DMS53 treated with DMSO at 0.1 percent for 48 hours (cell line): Measurements from ENCODE around the gene ITGA11.
"Not testable (repeated sequence)": the region's sequence is repeated elsewhere in the genome, so short reads cannot be mapped to it uniquely, and the experiment has no call there.

Experiments used
- DNase-seq: peaks from one replicate; lab custom pipeline; 2025; ENCODE audit not compliant: unreplicated experiment; lab: John Stamatoyannopoulos, UW

ITGA11 gene

DNA sequence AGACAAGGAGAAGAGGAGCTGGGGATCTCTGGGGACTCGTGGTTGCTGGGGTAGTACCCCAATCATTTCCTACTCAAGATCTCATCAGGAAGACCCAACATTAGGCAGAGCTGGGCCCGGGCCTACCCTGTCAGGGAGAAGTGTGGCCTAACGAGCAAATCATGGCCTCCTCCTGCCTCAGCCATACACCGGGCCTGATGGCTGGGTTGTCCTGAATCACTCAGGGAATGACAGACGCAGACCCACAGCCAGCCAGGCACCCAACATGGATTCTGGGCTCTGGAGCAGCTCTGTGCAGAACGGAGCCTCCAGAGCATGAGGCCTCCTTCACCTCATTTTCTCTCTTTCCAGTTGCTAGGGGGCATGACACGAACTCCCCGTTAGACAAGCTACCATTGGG lies 19.7 kb downstream of the ITGA11 start:
- DNase-seq = no peak

DNA sequence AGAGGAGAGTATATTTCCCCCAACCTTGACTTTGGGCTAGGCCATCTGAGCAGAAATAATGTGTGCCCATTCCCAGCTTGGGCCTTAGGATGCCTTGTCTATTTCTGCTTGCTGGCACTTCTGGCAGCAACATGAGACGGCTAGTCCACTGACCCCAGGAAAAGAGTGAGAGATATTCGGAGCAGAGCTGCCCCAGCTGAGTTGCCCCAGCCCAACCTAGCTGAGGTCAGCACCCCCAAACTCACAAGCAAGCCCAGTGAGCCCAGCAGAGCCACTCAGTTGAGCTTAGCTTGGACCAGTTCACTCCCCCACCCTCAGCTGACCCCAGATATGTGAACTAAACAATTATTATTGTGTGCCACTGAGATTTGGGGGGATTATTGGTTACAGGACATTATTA lies 20.2 kb downstream of the ITGA11 start:
- no peak for DNase-seq

DNA sequence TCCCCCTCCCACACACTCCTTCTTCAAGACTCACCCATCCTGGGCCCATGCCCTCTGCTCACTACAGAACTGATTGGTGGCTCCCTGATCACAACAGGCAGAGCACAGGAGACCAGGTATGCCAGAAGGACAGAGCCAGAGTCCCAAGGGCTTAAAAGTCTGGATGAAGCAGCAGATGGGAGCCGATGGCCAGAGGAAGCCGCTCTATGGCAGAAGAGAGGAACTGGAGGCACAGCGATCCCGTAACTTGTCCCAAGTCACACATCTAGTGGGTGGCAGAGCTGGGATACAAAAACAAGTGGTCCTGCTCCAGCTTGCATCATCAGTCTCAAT lies 20.7 kb downstream of the ITGA11 start:
- no peak for DNase-seq

DNA sequence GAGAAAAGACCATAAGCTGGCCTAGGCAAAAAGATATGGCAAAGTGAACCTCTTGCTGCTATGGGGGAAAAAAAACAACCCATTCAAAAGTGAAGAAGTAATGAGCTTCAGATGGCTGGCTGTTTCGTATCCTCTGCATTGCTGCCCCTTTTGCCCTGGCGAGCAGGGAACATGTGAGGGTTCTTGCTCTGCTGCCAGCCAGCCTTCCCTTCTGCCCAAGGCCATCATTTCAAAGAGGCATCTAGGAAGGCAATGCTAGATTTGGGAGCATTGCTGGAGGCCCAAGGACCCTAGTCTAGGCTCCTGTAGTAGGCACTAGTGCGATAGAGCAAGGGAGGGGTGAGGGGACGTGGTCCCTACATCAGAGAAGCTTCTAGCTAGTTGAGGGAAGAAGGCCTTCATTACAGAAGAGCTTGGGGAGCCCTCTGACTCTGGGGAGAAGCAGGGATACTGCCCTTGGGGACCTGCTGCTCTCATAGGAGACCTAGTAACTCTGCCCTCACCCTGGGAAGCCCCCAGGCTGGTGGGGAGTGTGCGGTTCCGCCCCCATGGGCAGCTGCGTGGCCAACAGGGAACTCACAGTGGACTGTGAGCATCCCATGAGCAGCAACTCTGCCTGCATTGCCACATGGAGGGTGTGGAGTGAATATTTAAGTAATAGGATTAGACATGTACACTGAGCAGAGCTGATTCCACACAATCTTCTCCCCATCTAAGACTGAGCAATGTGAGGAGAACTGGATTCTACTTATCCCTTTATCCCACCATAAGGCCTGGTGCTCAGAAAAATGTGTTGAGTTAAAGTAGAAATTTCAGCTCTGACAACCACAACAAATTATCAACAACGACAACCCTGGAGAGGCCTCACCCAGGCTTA lies 21.3 kb downstream of the ITGA11 start:
- no peak for DNase-seq

DNA sequence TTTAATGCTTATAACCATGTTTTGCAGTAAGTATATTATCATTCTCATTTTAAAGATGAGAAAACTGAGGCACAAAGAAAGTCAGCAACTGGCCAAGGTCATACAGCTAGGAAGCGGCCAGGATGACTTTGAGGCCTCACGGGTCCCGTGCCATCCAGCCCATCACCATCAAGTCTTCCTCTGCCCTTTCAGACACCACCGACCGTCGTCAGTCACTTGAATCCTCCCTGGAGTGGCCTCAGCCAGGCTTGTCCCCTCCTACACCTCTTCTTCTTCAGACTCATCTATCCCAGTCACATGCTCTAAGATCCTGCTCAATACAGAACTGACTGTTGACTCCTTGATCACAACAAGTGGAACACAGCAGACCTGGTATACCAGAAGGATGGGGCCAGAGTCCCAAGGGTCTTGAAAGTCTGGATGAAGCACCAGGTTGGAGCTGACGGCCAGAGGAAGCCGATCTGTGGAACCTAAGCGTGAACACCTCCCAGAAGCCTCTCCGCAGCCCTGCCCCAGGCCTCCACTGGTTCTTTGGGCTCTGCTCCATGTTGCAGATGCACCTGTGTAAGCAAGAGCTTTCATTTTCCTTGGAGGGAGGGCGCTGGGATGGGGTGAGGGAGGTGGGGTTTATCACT lies 22.1 kb downstream of the ITGA11 start:
- no peak for DNase-seq

DNA sequence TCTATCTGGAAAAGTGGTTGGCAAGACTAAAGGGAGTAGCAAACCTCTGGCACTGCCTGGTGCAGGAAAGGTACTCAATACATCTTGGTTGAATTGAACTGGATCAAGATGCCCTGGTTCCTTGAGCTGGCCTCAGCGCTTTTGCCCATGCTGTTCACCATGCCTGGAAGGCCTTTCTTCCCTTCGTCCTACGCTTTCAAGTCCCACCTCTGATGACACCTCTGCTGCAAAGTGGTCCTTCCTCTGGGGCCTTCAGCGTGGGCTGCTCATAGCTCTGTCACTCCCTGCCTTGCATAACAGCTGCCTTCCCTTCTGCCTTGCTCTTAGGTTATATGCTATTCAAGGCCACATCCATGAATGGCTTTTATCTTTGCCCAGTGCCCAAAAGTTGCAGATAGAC lies 23.0 kb downstream of the ITGA11 start:
- DNase-seq = no peak

DNA sequence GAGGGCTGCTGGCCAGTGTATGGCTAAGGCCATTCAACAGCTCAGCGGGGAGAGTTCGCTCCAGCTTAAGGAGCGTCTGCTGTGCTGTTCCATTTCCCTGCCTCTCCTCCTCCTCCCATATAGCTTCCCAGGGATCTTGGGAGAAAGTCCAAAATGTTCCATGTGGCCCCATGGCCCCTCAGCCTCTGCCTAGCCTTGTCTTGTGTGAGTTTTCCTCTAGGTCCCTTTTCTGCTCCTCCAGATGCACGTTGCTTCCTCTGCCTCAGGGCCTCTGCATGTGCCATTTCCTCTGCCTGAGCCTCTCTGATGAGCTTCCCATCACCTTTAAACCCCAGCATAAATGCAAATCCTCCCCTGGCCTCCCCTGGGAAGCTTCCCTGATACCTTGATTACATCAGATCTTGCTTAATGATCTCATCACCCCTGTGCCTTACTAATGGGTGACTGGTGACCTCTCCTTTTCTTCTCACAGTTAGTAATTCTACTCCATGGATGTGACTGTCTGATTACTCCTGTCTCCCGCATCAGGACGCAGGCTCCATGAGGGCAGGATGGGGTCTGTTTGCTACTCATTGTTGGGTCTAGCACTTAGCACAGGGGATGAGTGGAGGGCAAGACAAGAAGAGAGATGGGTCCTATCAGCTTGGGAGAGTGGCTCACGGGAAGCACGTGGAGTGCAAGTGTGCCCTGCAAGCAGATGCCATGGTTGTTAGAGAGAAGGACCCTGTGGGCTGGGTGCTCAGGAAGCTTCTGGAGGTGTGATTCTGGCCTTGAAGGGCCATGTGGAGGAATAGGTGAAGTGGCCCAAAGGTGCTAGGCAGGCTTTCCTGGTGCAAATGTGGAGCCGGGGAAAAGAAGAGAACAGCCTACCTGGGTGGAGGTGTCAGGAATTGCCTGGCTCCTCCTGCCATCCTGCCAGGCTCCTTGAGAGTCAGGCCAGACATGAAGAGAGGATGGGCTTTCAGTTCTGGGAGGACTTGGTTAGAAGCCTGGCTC lies 23.8 kb downstream of the ITGA11 start:
- DNase-seq = no peak

DNA sequence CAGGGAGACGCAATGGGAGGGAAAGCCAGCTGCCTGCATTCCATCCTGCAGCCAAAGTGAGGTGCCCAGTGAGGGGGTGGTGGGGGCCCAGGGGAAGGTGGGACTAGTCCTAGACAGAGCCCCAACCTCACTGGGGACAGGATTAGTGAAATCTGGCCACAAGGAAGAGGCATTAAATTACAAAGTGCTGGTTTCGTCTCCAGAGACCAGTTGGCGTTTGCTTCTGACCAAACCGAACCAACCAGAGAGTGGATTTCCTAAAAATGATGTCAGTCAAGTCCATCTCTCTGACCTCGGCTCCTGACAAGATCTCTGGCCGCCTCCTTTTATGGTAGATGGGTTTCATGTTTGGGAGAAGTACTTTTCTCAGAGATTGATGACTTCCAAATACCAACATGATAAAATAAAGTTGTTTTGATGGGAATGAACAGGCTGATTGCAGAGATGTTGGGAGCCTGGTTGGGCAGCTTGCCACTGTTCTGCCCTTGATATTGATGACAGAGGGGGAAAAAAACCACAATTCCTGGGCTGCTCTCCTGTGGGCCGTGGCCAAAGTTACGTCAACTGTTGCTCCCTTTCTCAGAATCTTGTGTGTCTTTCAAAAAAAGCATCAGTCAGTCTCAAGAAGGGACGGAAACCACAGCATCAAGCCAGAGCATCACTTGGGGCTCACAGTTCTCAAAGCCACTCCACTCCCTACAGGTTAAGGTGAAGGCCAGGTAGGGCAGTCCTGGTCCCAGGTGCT lies 24.6 kb downstream of the ITGA11 start:
- DNase-seq = no peak

DNA sequence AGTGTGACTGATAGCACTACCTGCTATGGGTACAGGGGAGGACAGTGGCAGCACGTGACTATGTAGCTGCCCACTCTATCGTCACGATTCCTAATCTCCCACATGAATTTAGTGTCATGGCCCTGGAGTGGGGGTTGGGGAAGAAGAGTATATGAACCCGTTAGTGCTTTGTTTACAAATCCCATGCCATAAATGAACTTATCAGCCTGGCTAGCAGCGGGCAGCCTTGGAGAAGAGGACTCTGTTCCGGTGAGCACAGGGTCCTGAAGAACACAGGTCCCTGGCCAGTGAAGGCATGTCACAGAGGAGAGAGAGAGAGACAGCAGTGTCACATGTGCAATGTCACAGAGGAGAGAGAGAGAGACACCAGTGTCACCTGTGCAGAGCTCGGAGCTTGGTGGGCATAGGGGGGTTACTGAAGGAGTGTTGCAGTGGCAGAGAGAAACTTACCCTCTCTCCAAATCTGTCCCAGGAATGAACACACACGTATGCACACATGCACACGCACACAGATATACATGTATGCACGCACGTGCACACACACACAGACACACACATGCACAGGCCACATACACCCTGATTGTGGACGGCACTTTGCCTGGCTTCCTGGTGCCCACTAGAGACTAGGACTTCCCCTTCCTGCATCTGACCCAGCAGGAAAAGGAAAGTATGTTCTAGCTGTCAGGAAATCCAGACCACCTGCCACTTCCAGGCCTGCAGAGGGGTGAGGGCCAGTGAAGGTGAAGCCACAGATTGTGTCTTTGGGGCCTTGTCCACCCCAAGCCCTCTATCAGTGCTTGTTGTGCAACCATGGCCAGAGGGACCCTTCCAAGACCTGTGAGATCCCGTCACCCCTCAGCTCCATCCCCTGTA lies 26.3 kb downstream of the ITGA11 start:
- no peak for DNase-seq

DNA sequence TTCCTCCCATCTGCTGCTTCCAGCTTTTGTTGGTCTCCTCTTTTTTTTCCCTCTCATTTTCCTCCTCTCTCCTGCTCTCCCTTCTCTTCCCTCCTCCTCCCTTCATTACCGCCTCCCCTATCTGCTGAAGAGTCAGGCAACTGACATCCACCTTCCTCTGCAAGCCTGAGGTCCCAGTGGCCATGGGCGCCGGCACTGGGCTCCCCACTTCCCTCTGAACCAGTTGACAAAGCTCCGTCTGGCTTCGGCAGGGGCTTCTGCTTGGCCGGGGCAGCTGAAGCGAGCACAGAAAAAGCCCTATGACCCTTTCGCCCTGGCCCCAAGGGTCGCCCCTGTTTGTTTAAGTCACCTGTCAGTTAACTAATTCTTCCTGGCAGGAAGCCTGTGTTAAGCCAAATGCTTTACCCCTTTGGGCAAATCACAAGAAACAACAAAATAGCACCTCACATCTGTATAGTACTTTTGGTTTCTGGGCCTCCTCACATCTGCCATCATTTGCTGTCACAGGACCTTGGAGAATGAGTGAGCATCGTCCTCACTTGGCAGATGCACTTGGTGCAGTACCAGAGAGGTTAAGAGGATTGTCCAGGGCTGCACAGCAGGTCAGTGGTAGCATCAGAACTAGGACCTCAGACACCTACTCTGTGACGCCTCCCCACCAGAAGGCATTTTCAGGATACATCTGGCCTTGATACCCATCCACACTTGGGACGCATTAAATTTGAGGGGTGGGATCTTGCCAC lies 27.7 kb downstream of the ITGA11 start:
- no peak for DNase-seq

DNA sequence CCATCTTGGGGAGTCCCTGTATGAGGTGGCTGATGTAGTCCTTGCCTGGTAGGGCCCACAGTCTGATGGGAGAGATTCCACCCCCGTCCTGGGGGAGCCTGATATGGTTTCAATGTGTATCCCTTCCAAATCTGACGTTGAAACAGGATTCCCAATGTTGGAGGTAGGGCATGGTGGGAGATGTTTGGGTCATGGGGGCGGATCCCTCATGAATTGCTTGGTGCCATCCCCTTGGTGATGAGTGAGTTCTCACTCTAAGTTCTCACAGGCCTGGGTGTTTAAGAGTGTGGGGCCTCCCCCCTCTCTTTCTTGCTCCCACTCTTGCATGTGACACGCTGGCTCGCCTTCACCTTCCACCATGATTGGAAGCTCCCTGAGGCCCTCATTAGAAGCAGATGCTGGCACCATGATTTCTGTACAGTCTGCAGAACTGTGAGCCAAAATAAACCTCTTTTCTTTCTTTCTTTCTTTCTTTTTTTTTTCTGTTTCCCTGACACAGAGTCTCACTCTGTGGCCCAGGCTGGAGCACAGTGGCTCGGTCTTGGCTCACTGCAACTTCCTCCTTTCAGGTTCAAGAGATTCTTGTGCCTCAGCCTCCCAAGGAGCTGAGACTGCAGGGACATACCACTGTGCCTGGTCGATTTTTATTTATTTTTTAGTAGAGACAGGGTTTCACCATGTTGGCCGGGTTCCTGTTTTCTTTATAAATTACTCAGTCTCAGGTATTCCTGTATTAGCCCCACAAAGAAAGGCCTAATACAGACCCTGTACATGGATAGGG lies 28.6 kb downstream of the ITGA11 start:
- DNase-seq = no peak

DNA sequence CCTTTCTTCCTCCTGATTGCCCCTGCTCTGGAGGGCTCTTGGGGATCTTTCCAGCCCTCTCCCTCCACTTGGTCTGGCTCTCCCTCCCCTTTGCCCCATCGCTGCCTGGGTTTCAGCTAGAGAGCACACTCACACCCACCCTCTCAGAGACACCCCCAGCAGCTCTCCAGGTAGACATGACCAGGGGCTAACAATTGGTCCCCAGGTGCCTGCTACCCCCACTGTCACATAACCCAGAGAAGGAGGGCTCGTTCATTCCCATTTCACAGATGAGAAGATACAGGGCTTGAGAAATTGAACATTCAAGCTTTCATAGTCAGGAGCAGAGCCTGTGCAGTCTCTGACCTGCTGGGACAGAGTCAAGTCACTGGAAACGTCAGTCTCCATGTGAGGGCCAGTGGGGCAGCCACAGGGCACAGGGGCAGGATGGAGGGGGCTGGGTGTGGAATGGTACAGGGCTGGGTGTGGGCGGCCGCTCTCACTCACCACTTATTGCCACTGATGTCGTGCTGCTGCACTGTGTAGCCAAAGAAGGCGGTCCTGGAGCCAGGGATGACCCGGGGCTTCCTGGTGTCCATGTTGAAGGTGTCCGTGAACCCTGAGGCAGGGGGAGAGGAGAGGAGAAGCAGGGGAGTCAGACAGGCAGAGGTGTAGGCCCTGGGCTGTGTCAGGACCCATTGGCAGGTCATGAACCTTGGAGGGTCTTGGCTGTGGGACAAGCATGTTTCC lies 29.4 kb downstream of the ITGA11 start:
- no peak for DNase-seq

DNA sequence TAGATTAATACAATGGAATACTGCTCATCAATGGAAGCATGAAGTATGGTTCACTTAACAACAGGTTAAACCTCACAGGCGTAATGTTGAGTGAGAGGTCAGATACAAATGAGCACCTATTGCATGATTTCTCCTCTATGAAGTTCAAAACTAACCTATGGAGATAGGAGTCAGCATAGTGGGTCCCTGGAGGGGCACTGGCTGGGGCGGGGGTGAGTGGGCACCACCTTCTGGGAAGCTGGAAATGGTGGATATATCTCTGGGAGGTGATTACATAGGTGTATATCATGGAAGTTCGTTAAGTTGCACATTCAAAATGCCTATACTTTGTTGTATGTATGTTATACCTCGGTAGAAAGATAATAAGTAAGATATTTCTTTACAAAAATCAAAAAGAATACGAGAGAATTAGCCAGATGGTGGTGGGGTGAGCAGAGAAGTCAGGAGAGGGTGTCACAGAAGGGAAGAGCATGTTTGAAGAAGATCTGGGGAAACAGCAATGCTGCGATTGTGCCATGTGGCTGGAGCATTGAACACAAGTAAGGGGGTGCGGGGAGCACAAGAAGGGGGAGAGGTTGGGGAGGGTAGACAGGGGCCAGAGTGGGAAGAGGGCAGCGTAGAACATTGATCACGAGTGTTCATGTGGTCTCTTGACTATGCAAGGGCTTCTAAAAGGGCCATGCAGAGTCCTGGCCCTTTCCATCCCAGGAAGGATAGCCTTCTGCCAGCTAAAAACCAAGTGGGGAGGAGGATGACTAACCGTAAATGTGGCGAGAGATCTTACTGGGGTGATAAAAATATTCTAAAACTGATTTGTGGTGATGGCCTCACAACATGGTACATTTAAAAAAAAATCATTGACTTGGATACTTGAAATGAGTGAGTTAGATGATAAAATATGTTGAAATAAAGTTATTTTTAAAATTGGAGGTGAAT lies 30.2 kb downstream of the ITGA11 start:
- no peak for DNase-seq

DNA sequence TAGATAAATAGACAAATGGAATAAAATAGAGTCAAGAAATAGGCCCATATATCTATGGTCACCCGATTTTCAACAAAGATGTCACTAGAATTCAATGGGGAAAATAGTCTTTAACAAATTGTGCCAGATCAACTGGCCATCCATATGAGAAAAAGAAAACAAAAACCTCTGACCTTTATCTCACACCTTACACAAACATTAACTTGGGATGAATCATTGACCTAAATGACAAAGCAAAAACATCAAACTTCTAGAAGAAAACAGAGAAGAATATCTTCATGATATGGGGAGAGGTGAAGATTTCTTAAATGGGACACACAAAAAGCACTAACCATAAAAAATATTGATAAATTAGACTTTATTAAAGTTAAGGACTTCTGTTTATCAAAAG lies 31.9 kb downstream of the ITGA11 start:
- DNase-seq = no peak

DNA sequence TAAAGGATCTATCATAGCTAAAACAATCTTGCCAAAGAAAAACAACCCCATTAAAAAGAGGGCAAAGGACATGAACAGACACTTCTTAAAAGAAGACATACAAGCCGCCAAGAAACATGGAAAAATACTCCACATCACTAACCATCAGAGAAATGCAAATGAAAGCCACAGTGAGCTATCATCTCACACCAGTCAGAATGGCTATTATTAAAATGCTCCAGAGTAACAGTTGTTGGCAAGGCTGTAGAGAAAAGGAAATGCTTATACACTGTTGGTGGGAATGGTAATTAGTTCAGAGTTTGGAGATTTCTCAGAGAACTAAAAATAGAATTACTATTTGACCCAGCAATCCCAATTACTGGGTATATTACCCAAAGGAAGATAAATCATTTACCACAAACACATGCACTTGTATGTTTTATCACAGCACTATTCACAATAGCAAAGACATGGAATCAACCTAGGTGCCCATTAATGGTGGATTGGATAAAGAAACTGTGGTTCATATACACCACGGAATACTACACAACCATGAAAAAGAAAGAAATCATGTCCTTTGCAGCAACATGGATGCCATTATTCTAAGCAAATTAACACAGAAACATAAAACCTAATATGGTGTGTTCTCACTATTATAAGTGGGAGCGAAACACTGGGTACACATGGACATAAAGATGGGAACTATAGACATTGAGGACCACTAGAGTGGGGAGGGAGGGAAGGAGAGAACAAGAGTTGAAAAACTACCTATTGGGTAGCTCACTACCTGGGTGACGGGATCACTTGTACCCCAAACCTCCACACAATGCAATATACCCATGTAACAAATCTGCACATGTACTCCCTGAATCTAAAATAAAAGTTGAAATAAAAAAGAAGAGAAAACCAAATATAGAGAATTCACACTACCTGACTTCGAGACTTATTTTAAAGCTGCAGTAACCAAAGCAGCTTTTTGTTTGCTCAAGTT lies 32.6 kb downstream of the ITGA11 start:
- no peak for DNase-seq

DNA sequence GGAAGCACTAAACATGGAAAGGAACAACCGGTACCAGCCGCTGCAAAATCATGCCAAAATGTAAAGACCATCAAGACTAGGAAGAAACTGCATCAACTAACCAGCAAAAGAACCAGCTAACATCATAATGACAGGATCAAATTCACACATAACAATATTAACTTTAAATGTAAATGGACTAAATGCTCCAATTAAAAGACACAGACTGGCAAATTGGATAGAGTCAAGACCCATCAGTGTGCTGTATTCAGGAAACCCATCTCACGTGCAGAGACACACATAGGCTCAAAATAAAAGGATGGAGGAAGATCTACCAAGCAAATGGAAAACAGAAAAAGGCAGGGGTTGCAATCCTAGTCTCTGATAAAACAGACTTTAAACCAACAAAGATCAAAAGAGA lies 34.0 kb downstream of the ITGA11 start:
- not testable (repeated sequence) for DNase-seq
